SW480 (cell line): ENCODE results near the gene NPPA.
"Not testable (repeated sequence)": the region's sequence is repeated elsewhere in the genome, so short reads cannot be mapped to it uniquely, and the experiment has no call there.

ENCODE experiments used
- DNase-seq: peaks from one replicate; pipeline ENCODE4 v3.0.0-alpha.2; 2016; ENCODE audit warnings: low spot score

Gene NPPA

DNA sequence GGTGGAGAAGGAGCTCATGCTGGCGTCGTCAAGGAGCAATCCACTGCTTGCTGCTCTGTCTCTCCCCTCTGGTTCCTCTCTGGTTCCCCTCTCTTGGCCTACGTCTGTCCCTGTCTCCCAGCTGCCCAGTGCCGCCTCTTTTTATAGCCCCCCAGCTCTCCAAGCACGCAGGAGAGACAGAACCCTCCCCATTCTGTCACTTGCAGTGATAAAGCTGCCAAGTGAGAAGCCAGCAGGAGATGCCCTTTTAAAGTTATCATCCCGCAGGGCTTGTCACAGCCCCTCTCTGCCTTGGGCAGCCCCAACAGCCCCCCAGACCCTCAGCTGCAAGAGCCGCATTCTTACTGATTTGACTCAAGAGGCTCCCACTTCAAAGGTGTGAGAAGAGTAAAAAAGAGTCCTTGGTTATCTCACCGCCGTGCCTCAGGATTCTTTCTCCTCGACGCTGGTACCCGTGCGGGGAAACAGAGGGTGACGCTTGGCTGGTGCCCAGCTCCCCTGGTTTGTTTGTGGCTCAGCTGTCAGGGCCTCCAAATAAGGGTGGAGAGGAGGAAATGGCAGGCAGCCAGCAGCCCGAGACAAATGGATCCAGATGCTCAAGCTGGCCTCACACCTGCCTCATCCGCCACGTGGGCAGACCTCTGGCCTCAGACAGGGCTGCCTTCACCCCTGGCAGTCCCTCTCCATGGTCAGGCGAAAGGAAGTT, at the start of gene NPPA:
NPPA (minus strand) TSS at position 117 of the 706 bp plus-strand sequence; CDS start at position 18, 99 bp downstream.
- no peak for DNase-seq

DNA sequence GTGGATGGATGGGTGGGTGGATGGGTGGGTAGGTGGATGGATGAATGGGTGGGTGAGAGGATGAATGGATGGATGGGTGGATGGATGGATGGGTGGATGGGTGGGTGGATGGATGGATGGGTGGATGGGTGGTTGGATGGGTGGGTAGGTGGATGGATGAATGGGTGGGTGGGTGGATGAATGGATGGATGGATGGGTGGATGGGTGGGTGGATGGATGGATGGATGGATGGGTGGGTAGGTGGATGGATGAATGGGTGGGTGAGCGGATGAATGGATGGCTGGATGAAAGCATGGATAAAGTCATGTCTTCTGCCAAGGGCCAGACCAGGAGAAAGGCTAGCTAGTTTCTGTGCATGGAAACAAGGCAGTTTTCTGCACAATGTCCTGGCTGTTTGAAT, 46.9 kb upstream of the NPPA start:
- DNase-seq = not testable (repeated sequence)

DNA sequence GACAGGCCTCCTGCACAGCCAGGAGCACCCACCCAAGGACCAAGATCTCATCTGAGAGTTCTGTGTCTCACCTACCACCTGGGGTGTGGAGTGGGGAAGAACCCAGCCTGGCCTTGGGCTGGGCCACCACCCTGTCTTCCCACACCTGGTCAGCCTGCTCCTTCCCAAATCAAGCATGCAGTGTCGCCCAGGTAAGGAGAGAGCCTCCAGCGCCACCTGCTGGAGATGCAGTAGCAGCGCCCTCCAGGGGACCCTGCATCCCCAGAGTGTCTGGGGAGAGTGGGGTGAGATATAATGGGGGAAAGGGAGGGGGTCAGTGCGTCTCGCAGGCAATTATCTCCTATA, 46.3 kb upstream of the NPPA start:
- peak; percentile 61 for DNase-seq

DNA sequence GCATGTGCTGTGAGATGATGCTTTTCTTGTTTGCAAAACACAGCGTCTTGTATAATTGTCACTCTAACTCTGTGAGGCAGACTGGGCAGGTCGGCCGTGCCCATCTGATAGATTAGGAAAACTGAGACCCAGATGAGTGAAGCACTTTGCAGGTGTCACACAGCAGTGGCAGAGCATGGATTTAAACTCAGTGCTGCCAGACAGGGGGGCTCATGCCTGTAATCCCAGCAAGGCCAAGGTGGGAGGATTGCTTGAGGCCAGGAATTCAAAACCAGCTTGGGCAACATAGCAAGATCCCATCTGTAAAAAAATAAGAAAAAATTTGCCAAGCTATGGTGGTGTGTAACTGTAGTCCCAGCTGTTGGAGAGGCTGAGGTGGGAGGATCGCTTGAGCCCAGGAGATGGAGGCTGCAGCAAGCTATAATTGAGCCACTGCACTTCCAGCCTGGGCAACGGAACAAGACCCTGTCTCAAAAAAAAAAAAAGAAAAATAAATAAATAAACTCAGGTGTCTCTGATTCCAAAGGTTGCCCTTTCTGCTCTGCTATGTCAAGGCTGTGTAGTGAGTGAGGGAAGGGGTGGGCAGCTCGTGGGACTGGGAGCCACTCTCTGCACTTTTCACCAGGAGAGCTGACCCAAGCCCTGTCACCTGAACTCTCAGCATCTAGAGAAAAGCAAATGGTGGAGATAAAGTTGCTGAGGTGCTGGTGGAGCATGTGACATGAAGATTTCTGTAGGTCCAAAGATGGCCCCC, 44.0 kb upstream of the NPPA start:
- DNase-seq = no peak

DNA sequence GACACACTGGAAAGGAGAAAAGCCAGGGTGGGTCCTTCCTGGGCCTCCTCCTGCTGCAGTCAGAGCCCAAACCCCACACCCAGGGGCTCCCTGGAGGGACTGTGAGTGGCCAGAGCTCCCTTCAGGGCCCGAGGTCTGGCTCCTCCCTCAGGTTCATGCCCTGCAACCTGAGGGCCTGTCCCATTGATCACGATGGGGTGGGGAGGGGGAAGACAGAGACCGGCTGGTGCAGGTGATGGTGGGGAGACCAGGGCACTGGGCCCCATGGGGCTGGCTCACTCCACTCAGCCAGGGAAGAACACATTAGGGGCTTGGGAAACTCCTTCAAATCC, 41.3 kb upstream of the NPPA start:
- no peak for DNase-seq

DNA sequence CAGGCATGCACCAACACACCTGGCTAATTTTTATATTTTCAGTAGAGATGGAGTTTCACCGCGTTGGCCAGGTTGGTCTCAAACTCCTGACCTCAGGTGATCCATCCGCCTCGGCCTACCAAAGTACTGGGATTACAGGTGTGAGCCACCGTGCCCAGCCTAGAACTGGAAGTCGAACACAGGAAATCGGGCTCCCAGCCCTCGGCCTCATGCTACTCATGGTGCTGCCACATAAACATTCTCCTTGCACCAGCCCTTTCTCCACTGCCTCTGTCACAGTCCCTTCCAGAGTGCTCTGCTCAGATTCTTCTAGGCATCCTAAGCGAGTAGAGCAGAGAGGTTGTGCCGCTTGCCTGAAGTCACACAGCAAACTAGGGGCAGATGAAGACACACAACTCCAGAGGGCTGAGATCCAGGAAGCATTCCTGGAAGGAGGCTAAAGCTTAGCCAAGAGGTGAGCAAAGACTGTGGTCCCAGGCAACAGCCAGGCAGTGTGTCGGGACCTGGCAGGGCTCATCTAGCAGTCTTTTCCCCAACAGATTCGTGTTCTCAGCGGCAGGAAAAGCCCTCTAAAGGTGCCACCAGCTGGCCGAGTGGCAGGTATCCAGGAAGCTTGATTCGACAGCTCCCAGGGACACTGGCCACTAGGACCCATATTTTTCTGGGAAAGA, 40.8 kb upstream of the NPPA start:
- no peak for DNase-seq

DNA sequence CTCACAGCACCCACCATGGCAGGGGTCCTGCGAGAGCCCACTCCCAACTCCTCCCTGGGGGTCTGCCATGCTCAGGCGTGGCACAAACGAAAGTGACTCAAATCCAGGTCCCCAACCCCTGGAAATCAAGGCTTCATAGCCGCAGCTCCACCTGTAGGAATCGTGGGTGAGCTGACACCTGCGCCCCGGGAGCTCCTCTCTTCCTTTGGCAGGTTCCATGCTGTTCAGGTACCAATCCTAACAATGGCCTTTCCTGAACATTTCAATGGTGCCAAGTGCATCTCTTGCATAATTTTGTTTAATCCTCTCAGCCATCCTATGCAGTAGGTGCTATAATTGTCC, 40.1 kb upstream of the NPPA start:
- DNase-seq = no peak

DNA sequence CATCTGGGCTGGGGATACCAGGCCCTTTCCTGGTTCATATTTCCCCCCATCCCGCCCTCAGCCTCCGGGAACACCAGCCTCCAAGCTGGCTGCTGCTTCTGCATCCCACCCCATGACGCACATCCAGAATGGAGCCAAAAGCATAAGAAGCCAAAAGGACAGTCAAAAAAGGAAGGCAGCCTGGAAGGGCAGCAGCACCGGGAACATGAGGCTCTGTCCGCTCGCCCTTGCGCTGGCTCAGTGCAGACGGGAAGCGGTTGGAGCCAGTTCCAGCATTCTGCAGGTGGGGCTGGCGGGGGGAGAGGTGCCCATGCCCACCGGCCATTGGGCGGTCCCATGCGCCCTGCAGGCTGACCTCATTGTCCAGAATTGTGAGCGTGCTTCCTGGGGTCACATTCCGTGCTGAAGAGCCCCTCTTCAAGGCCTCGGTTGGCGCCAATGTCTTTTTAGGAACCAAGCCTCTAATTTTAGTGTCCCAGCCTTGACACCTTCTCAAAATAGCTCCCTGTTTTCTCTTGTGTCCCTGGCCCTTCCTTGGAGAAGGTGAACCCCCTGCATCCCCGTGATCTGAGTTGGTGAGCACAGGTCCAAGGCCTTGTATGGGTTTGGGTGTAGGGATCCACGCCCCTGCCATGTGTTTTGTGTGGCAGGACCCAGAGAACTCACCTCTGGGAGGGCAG, 39.5 kb upstream of the NPPA start:
- DNase-seq = no peak

DNA sequence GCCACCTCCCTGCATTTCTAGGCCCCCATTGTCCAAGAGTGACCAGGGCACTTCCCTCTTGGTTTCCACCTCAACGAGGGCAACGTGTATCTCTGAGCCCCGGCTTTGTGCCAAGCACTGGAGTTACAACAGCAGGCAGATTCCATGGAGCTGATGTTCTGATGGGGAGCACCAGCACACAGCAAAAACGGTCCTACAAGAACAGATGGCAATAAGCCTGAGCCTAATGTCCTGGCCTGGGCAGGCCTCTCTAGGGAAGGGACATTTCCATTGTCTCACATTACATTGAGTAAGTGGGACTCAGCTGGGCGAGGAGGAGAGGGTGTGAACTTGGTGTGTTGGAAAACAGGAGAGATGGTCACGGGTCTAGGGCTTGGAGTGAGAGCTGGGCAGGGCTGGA, 38.3 kb upstream of the NPPA start:
- DNase-seq = no peak

DNA sequence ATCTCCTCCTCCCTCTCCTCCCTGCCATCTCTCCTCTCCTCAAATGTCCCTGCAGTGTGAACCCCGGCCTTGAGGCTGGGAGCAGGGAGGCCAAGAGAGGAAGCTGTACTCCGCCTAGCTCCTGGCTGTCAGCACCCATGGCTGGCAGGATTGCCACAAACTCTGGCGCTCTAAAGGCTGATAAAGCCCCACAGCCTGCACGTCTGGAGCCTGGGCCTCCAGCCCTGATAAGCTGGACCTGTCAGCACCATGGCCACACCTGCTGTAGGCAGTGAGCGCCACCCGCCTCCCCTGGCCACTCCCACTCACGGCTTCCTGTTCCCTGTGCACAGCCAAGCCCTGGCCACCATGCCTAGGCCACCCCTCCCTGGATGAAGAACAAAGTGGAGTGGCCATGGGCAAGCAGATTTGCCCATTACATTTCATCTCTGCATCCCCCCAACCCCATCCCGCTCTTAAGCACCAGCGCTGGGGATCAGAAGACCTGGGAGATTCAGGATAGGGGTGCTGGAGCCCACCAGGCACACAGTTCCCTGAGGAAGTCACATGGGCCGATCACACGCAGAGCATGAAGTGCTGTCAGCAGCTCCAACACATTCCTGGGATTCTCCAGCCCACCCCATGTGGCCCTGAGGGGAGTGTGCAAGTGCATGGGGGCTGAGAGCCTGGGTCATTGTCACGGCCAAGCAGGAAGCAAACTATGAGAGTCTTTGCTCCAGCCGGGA, 35.4 kb upstream of the NPPA start:
- DNase-seq = peak; percentile 33

DNA sequence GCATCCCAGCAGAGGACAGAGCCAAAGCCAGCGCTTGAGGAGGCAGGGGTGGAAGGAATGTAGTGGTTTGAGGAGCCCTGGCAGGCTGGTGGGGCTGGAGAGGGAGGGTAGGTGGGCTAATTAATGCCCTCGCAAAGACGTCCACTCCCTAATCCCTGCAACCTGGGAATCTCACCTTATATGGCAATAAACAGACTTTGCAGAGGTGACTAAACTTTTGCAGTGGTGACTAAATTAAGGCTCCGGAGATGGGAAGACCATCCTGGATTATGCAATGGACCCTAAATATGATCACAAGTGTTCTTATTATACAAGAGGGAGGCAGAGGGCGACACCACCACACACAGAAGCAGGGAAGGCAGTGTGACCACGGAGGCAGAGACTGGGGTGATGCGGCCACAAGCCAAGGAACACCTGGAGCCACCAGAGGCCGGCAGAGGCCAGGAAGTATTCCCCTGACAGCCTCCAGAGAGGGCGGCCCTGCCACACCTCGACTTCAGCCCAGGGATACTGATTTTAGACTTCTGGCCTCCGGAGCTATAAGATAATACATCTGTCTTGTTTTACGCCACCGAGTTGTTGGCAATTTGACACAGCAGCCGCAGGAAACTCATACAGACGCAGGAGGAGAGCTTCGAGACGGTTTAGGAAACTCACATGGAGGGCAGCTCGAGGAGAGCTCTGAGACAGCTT, 34.3 kb upstream of the NPPA start:
- no peak for DNase-seq

DNA sequence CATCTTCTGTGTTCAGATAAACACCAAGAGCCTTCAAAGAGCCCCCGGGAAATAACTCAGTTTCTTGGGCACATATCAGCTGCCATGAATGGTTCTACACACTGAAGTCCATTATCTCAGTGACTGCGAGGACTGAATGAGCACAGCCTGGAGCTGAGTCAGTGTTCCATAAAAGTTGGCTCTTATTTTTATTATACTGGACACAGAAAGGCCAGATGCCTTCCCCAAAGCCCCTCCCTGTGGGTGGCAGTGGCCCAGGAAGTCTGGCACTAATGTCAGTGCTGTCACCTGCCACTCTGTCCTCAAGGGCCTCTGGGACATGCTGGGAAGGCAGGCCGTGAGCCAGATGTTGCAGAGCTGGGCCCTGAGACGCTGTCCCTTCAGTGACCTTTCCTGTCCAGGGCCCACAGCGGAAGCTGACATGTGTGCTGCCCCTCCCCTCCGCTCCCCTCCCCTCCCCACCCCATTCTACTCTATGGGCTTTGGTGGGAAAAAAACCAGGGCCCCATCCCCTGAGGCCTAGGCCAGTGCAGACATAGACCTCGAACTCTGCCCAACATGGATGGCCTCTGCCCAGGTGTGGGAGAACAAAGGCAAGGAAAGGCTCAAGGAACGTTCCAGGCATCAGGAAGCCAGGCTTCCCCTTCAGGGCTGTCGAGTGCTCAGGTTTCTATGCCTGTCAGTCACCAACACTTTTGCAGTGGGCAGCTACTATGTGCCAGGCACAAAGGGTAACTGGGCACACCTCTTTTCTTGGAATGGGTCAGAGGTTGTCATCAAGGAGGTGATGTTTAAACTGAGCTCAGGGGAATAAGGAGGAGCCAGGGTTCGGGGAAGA, 33.5 kb upstream of the NPPA start:
- no peak for DNase-seq

DNA sequence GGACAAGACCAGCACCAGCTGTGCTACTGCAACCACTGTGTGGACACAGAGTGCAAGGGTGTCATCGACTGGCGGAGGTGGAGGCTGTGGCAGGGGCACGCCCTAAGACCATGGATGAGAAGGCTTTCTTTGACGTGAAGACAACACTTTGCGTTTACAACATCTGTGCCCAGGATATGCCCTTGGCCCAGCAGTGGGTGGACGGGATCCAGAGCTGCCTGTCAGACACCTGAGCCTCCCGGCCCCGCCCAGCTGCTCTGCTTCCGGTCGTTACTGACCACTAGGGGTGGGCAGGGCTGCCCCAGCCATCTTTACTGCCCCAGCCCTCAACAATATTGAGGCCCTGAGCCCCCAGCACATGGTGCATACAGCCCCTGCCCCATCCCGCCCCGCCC, 32.6 kb upstream of the NPPA start:
- no peak for DNase-seq

DNA sequence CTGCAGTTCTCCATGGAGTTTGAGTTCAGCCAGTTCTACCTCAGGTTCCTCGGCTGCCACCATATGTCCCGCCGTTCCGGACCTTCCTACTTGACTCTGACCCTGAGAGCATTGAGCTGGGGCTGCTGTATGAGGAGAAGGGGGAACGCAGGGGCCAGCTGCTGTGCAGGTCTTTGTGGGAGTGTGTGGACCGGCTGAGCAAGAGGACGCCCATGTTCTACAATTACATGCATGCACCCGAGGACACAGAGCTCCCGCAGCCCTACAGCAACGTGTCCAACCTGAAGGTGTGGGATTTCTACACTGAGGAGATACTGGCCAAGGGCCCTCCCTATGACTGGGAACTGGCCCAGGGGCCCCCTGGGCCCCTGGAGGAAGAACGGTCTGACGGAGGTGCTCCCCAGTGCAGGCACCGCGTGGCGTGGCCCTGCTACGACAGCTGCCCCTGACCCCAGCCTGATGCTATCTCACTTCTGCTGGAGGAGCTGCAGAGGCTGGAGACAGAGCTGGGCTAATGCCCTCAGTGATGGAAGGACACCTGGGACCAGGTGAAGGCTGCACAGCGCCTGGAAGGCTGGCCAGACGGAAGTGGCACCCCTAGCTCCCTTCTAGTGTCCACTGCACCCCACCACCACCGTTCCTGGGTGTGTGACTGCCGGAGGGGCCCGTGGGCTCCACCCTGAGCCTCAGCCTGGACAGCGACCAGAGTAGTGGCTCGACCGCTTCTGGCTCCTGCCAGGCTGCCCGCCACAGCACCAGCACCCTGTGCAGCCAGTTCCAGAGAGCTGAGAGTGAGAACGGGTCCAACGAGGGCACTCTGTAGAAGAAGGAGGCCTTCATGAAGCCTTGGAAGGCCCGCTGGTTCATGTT, 32.0 kb upstream of the NPPA start:
- DNase-seq = no peak

DNA sequence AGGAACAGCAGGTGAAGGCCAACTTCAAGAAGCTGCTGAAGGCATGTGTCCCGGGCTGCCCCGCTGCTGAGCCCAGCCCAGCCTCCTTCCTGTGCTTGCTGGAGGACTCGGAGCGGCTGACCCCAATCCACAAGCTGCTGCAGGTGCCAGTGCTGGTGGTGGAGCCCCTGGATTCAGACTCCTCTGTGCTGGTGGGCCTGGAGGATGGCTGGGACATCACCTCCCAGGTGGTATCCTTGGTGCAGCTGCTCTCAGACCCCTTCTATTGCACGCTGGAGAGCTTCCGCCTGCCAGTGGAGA, 31.3 kb upstream of the NPPA start:
- DNase-seq = no peak

DNA sequence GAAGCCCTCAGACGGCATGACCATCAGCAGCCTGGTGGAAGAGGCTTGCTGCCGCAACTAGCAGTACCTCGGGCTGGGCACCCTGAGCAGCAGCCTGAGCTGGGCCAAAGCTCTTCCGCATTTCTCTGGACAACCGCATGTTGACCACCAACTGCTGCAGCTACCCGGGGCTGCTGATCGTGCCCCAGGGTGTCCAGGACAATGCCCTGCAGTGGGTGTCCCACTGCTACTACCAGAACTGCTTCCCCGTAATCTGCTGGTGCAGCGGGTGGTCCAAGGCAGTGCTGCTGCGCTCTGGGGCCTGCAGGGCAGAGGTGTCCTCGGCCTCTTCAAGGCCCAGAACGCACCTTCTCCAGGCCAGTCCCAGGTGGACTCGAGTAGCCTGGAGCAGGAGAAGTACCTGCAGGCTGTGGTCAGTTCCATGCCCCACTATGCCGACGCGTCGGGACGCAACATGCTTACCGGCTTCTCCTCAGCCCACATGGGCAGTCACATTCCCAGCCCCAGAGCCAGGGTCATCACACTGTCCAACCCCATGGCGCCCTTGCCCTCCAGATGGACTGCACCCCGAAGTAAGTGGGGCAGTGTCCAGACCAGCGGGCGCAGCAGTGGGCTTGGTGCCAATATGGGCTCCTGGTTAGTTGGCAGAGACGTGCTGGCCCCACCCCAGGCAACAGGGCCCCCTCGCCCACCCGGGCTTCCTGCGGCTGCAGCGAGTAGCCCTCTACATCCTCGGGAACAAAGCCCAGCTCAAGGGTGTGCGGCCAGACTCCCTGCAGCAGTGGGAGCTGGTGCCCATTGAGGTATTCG, 30.7 kb upstream of the NPPA start:
- no peak for DNase-seq

DNA sequence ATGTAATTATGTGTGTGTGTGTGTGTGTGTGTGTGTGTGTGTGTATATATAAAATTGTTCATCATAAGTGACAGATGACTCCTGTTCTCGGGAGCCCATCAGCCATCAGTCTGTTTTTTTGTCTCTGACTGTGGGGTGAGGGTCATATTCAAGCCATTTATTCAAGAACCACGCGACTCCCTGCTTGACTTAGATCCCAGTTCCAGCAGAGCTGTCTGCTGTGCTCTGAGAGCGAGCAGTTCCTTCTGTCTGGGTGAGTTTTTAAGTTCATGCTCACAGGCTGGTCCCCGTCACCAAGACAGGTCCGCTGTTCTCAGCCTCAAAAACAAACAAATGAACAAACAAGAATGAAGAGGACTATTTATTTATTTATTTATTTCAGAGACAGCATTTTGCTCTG, 29.5 kb upstream of the NPPA start:
- no peak for DNase-seq

DNA sequence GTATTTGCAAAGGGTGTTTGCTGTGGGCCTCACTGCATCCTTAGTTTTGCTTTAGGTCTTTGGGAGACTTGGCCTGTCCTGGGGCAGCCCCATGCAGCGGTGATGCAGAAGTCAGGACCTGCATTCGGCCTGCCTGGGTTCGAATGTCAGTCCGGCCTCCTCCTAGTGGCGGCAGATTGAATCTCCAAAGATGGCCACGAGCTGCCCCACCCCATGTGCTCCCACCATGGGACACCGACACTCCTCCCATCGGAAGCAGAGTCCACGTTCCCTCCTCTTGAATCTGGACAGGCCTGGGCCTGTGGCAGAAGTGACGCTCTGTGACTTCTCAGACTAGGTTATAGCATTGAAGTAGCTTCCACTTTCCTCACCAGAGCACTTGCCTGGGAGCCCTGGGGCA, 27.5 kb upstream of the NPPA start:
- DNase-seq = no peak

DNA sequence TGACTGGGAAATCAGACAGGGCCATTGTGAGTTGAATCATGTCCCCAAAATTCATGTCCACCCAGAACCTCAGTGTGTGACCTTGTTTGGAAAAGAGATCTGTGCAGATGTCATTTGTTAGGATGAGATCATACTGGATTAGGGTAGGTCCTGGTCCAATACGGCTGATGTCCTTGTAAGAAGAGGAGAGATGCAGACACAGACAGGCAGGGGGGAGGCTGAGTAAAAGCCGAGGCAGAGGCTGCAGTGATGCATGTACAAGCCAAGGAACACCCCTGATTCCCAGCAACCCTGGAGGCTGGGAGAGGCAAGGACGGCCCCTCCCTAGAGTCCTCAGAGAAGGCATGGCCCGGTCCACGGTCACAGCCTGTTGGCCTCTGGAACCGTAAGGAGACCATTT, 27.0 kb upstream of the NPPA start:
- DNase-seq = no peak
